ENCODE measurements around the gene ATF5.
"Not testable (repeated sequence)": the region's sequence is repeated elsewhere in the genome, so short reads cannot be mapped to it uniquely, and the experiment has no call there.

ATF5 gene

GRCh38 chr19:49950956-49951526 lies 22.0 kb downstream of the ATF5 start:
- DNase-seq, result no peak

- no peak for DNase-seq
Measured at GRCh38 chr19:49951806-49952478, 22.9 kb downstream of the ATF5 start.

- DNase-seq, result no peak
Measured at GRCh38 chr19:49952479-49952836, 23.5 kb downstream of the ATF5 start.

GRCh38 chr19:49952906-49953305 lies 23.9 kb downstream of the ATF5 start:
- no peak for DNase-seq

GRCh38 chr19:49953416-49953815 lies 24.4 kb downstream of the ATF5 start:
- DNase-seq, result no peak

- no peak for DNase-seq
Measured at GRCh38 chr19:49954092-49954829, 25.3 kb downstream of the ATF5 start.

- DNase-seq, result no peak
Measured at GRCh38 chr19:49954933-49955332, 25.9 kb downstream of the ATF5 start.

GRCh38 chr19:49956115-49956495 lies 27.1 kb downstream of the ATF5 start:
- no peak for DNase-seq

GRCh38 chr19:49957262-49957915 lies 28.4 kb downstream of the ATF5 start:
- DNase-seq, result no peak

GRCh38 chr19:49958144-49958543 lies 29.1 kb downstream of the ATF5 start:
- not testable (repeated sequence) for DNase-seq

GRCh38 chr19:49958596-49958995 lies 29.6 kb downstream of the ATF5 start:
- DNase-seq, result not testable (repeated sequence)

- not testable (repeated sequence) for DNase-seq
Measured at GRCh38 chr19:49959892-49960291, 30.9 kb downstream of the ATF5 start.

GRCh38 chr19:49960980-49961379 lies 32.0 kb downstream of the ATF5 start, which contains the start of gene SIGLEC11:
TSS of gene SIGLEC11 (minus strand) at chr19:49961172. CDS start at chr19:49961081, 91 bp downstream.
- not testable (repeated sequence) for DNase-seq

GRCh38 chr19:49968279-49968922 lies 39.4 kb downstream of the ATF5 start:
- no peak for DNase-seq

- not testable (repeated sequence) for DNase-seq
Measured at GRCh38 chr19:49969355-49969754, 40.4 kb downstream of the ATF5 start.

- DNase-seq, result no peak
Measured at GRCh38 chr19:49971991-49972411, 43.0 kb downstream of the ATF5 start.

GRCh38 chr19:49972841-49973240 lies 43.8 kb downstream of the ATF5 start:
- DNase-seq, result no peak

GRCh38 chr19:49973987-49974386 lies 45.0 kb downstream of the ATF5 start:
- no peak for DNase-seq

GRCh38 chr19:49975051-49975450 lies 46.0 kb downstream of the ATF5 start:
- no peak for DNase-seq

GRCh38 chr19:49976496-49976895 lies 47.5 kb downstream of the ATF5 start:
- DNase-seq, result no peak

GRCh38 chr19:49977076-49977475 lies 48.1 kb downstream of the ATF5 start:
- no peak for DNase-seq

GRCh38 chr19:49977881-49978280 lies 48.9 kb downstream of the ATF5 start:
- DNase-seq, result no peak

GRCh38 chr19:49978324-49978723 lies 49.3 kb downstream of the ATF5 start:
- no peak for DNase-seq
